ENCODE data around the gene PSG6. TPM values are rescaled to one million over a fixed set of nuclear protein-coding genes. Genes with fewer than 3 reads are reported as not detected.
"Not testable (repeated sequence)": the region's sequence is repeated elsewhere in the genome, so short reads cannot be mapped to it uniquely, and the experiment has no call there.

The PSG6 gene
- total RNA-seq, 1 experiment from 2014 or later: not detected

DNA sequence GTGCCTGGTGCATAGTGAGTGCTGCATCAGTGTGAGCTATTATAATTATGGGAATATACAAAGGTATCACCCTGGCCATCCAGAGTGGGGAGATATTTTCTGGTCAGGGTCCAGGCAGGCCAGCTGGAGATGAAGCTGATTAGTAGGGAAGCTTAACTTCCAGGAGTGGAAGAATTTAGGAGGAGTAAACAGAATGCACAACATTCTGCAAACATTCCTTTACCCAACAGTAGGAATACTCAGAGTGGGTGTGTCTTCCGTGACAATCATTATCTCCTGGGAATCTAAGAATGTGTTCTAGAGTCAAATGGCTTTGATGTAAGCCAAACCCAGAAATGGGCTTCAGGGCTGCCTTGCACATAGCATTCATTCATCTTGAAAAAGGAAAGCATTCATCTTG is 19.0 kb downstream of the PSG6 start:
- H4K20me1 ChIP-seq (ENCODE audit: insufficient read depth, low read depth, low read length); H3K4me2 ChIP-seq (ENCODE audit: low read depth, low read length, poor library complexity, severe bottlenecking); H3K79me2 ChIP-seq (ENCODE audit: low read length); H2AFZ ChIP-seq (ENCODE audit: low read length); H3K36me3 ChIP-seq (ENCODE audit: insufficient read depth, low read length); H3K9me2 ChIP-seq (replicated peaks; ENCODE audit: insufficient read depth, low read length); H3K9ac ChIP-seq (ENCODE audit: low read length); H3K27ac ChIP-seq (ENCODE audit: low read length); H3K27me3 ChIP-seq (ENCODE audit: low read length); DNase-seq; H3K9me3 ChIP-seq (ENCODE audit: low read length); H3K4me1 ChIP-seq (ENCODE audit: low read length); H3K4me3 ChIP-seq (ENCODE audit: low read length): not testable (repeated sequence)

DNA sequence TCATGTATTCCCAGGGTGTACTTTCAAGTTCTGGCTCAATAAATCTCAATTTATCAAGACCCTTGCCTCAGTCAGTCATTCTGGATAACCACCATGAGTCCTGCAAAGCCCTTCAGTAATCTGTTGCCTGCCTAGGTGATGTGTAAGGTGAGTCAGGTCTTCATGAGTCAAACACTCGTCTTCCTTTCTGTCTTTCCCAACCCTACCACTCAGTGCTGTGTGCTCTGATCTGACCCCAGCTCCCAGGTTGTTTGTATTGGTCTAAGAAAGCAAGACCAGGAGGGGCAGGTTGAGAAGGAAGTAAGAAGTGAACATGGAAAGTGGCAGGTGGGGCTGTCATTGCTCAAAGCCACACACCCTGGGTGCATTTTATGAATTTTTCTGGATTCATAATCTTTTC is 20.0 kb downstream of the PSG6 start:
- H3K9me3 ChIP-seq (ENCODE audit: low read length); H3K4me3 ChIP-seq (ENCODE audit: low read length); H3K27ac ChIP-seq (ENCODE audit: low read length); DNase-seq; H3K27me3 ChIP-seq (ENCODE audit: low read length); H3K9me2 ChIP-seq (replicated peaks; ENCODE audit: insufficient read depth, low read length); H3K4me1 ChIP-seq (ENCODE audit: low read length); H2AFZ ChIP-seq (ENCODE audit: low read length); H4K20me1 ChIP-seq (ENCODE audit: insufficient read depth, low read depth, low read length); H3K4me2 ChIP-seq (ENCODE audit: low read depth, low read length, poor library complexity, severe bottlenecking); H3K36me3 ChIP-seq (ENCODE audit: insufficient read depth, low read length); H3K9ac ChIP-seq (ENCODE audit: low read length); H3K79me2 ChIP-seq (ENCODE audit: low read length): not testable (repeated sequence)

DNA sequence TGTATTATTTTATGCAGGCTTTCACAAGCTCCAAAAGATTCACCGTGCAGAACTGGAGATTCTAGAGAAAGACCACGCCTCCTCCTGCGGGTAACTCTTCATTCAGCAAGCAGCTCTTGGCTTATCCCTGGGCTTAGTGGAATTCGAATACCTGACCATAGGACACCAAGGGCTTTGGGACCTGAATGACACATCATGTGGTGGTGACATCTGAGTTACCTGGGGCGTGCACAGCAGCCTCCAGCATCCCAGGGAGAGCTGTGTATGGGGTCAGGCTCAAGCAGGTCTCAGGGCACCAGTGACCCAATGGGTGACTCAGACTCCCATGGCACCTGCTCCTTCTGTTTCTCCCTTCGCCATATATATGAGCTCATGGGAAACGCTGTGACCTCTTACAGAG is 27.2 kb downstream of the PSG6 start:
- not testable (repeated sequence) for H3K9me2 ChIP-seq (replicated peaks; ENCODE audit: insufficient read depth, low read length); H3K9me3 ChIP-seq (ENCODE audit: low read length); H3K4me2 ChIP-seq (ENCODE audit: low read depth, low read length, poor library complexity, severe bottlenecking); H3K79me2 ChIP-seq (ENCODE audit: low read length); H3K4me3 ChIP-seq (ENCODE audit: low read length); H3K27ac ChIP-seq (ENCODE audit: low read length); H2AFZ ChIP-seq (ENCODE audit: low read length); H3K27me3 ChIP-seq (ENCODE audit: low read length); H3K4me1 ChIP-seq (ENCODE audit: low read length); H3K36me3 ChIP-seq (ENCODE audit: insufficient read depth, low read length); H3K9ac ChIP-seq (ENCODE audit: low read length); DNase-seq; H4K20me1 ChIP-seq (ENCODE audit: insufficient read depth, low read depth, low read length)

DNA sequence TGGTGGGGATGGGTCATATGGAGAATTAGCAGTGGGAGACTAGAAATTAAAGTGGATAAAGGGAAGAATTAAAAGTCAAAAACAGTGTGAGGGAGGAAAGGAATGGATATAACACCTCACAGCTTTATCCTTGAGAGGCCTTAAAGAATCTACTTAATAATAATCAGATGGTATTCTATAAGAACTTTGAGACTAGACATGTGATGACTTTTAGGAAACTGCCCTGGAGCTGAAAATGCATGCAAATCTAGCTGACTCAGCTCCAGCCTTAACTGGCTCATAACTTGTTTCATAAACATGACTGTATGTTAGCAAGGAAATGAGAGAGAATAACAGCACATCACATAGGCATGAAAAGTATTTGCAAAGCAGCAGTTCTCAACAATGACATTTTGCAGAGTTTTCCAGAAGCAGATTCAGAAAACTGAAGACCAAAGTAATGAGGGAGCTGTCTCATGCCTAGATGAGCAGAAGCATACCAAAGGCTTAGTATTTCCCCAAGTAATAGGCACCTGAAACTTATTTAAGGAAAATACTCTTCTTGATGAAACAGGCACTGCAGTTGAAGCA is 29.7 kb downstream of the PSG6 start:
- not testable (repeated sequence) for H3K27ac ChIP-seq (ENCODE audit: low read length); H3K4me3 ChIP-seq (ENCODE audit: low read length); H3K4me1 ChIP-seq (ENCODE audit: low read length); H3K9ac ChIP-seq (ENCODE audit: low read length); H3K9me2 ChIP-seq (replicated peaks; ENCODE audit: insufficient read depth, low read length); H3K4me2 ChIP-seq (ENCODE audit: low read depth, low read length, poor library complexity, severe bottlenecking); DNase-seq; H3K36me3 ChIP-seq (ENCODE audit: insufficient read depth, low read length); H3K9me3 ChIP-seq (ENCODE audit: low read length); H4K20me1 ChIP-seq (ENCODE audit: insufficient read depth, low read depth, low read length); H3K79me2 ChIP-seq (ENCODE audit: low read length); H2AFZ ChIP-seq (ENCODE audit: low read length); H3K27me3 ChIP-seq (ENCODE audit: low read length)

DNA sequence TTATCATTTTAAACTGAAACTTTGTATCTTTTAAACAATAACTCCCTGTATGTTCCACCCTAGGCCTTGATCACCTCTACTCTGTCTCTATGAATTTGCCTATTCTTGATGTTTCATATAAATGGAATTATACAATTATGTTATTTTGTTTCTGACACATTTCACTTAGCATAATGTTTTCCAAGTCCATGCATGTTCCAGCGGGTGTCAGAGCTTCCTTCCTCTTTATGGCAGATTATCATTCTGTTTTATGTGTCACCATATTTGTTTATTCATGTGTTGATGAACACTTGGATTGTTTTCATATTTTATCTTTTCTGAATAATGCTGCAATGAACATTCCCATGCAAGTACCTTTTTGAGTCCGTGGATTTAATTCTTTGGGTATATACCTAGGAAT is 35.0 kb downstream of the PSG6 start:
- not testable (repeated sequence) for H3K27me3 ChIP-seq (ENCODE audit: low read length); H3K36me3 ChIP-seq (ENCODE audit: insufficient read depth, low read length); H3K4me1 ChIP-seq (ENCODE audit: low read length); H3K9ac ChIP-seq (ENCODE audit: low read length); H3K9me3 ChIP-seq (ENCODE audit: low read length); DNase-seq; H3K4me3 ChIP-seq (ENCODE audit: low read length); H3K4me2 ChIP-seq (ENCODE audit: low read depth, low read length, poor library complexity, severe bottlenecking); H2AFZ ChIP-seq (ENCODE audit: low read length); H3K9me2 ChIP-seq (replicated peaks; ENCODE audit: insufficient read depth, low read length); H3K27ac ChIP-seq (ENCODE audit: low read length); H3K79me2 ChIP-seq (ENCODE audit: low read length); H4K20me1 ChIP-seq (ENCODE audit: insufficient read depth, low read depth, low read length)

DNA sequence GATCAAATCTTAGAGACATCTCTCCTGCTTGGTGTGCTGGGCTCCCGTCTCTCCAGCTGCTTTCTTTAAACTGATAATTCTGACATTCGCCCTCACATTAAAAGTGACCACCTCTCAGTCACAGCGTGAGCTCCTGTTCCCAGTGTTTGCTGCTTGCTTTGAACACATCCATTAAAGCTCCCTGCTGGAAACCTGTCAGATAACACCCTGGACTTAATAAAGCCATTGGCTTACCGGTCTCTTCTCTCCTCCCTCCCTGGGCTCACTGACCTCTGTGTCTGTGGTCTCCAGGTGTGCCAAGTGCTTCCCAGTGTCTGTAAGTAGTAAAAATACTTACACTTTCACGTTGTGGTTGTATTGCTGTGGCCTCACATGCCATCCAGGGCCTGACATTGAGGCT is 35.7 kb downstream of the PSG6 start:
- not testable (repeated sequence) for H2AFZ ChIP-seq (ENCODE audit: low read length); H3K4me2 ChIP-seq (ENCODE audit: low read depth, low read length, poor library complexity, severe bottlenecking); H3K36me3 ChIP-seq (ENCODE audit: insufficient read depth, low read length); H3K9me3 ChIP-seq (ENCODE audit: low read length); H3K79me2 ChIP-seq (ENCODE audit: low read length); H3K27me3 ChIP-seq (ENCODE audit: low read length); DNase-seq; H3K9me2 ChIP-seq (replicated peaks; ENCODE audit: insufficient read depth, low read length); H4K20me1 ChIP-seq (ENCODE audit: insufficient read depth, low read depth, low read length); H3K9ac ChIP-seq (ENCODE audit: low read length); H3K4me3 ChIP-seq (ENCODE audit: low read length); H3K27ac ChIP-seq (ENCODE audit: low read length); H3K4me1 ChIP-seq (ENCODE audit: low read length)

DNA sequence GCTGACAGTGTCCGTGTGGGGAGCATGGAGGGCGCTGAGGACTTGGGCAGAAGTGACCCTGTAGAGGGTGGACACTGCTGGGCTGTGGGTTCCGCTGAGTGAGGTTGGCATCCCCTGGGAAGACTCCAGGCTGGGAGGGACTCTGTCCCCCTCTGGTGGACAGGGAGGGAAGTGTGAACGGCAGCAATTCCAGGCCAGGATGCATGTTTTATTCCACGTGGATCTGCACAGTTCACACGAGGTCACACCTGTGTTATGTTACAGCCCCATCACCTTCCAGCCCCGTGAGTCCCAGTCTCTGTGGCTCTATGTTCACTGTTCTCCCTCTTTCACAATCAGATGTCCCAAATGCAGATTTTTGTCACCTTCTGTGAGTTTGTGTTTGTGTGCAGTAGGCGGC is 36.4 kb downstream of the PSG6 start:
- not testable (repeated sequence) for DNase-seq; H3K4me3 ChIP-seq (ENCODE audit: low read length); H4K20me1 ChIP-seq (ENCODE audit: insufficient read depth, low read depth, low read length); H3K4me1 ChIP-seq (ENCODE audit: low read length); H3K9me3 ChIP-seq (ENCODE audit: low read length); H3K27ac ChIP-seq (ENCODE audit: low read length); H2AFZ ChIP-seq (ENCODE audit: low read length); H3K79me2 ChIP-seq (ENCODE audit: low read length); H3K9me2 ChIP-seq (replicated peaks; ENCODE audit: insufficient read depth, low read length); H3K4me2 ChIP-seq (ENCODE audit: low read depth, low read length, poor library complexity, severe bottlenecking); H3K9ac ChIP-seq (ENCODE audit: low read length); H3K36me3 ChIP-seq (ENCODE audit: insufficient read depth, low read length); H3K27me3 ChIP-seq (ENCODE audit: low read length)

DNA sequence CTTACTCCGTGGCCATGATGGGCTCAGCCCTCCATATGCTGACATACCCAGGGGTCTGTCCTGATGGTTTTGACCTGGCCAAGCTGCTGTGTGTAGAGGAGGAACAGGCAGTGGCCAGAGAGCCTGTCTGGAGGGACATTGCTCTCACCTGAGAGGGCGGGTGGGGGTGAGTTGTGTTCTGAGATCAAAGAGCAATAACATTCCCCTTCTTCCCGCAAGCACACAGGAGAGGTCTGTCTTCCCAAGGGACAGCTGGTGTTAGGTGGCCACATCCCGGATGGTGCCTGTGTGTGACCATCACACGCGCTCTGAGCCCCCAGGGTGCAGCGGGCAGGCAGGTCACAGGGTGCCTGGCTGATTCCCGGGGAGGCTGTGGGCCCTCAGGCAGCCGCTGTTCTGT is 37.1 kb downstream of the PSG6 start:
- H3K4me2 ChIP-seq (ENCODE audit: low read depth, low read length, poor library complexity, severe bottlenecking); DNase-seq; H3K79me2 ChIP-seq (ENCODE audit: low read length); H3K27me3 ChIP-seq (ENCODE audit: low read length); H3K9me3 ChIP-seq (ENCODE audit: low read length); H3K4me3 ChIP-seq (ENCODE audit: low read length); H3K4me1 ChIP-seq (ENCODE audit: low read length); H4K20me1 ChIP-seq (ENCODE audit: insufficient read depth, low read depth, low read length); H3K27ac ChIP-seq (ENCODE audit: low read length); H3K36me3 ChIP-seq (ENCODE audit: insufficient read depth, low read length); H3K9ac ChIP-seq (ENCODE audit: low read length); H2AFZ ChIP-seq (ENCODE audit: low read length); H3K9me2 ChIP-seq (replicated peaks; ENCODE audit: insufficient read depth, low read length): not testable (repeated sequence)

DNA sequence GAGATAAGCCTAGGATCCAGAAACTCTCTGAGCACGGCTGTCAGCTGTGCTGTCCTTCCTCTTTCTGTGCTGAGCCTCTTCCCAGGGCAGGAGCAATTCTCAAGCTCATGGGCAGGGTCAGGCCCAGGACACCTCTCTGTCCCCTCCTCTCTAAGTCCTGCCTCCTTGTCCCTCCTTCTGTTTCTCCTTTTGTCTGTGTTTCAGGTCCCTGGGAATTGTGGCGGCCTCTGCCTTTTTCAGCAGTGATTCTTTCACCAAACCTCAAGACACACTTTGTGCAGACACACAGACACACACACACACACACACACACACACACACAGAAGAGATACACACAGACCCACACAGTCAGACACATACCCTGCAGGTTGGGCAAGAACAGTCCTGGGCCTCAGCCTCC is 38.1 kb downstream of the PSG6 start, which contains the start of gene PSG1:
TSS of gene PSG1 (minus strand) at position 101 of the 400 bp plus-strand sequence. CDS start 132 bp downstream, outside the sequence.
- Histone ChIP-seq H3K79me2 (ENCODE audit: low read length) (no peaks in the 10 kb centered on the region), H3K9me2 (replicated peaks; ENCODE audit: insufficient read depth, low read length) (no peaks in the 10 kb centered on the region), H3K27me3 (ENCODE audit: low read length) (no peaks in the 10 kb centered on the region), H3K4me1 (ENCODE audit: low read length) (no peaks in the 10 kb centered on the region), H3K36me3 (ENCODE audit: insufficient read depth, low read length) (no peaks in the 10 kb centered on the region), H3K4me3 (ENCODE audit: low read length) (no peak within 1 kb of the TSS), H3K4me2 (ENCODE audit: low read depth, low read length, poor library complexity, severe bottlenecking) (no peak within 1 kb of the TSS), H2AFZ (ENCODE audit: low read length) (no peak within 1 kb of the TSS), H3K9me3 (ENCODE audit: low read length) (no peaks in the 10 kb centered on the region), H3K27ac (ENCODE audit: low read length) (no peak within 1 kb of the TSS), H3K9ac (ENCODE audit: low read length) (no peak within 1 kb of the TSS), H4K20me1 (ENCODE audit: insufficient read depth, low read depth, low read length) (no peaks in the 10 kb centered on the region)
- no peak for DNase-seq

Data from Karpas-422 (cell line).